ENCODE data around the gene PSMA1. TPM values are rescaled to one million over a fixed set of nuclear protein-coding genes. Genes with fewer than 3 reads are reported as not detected.

PSMA1 gene
- polyA plus RNA-seq, 3 donors, result 163 to 228 (median 201) TPM

DNA sequence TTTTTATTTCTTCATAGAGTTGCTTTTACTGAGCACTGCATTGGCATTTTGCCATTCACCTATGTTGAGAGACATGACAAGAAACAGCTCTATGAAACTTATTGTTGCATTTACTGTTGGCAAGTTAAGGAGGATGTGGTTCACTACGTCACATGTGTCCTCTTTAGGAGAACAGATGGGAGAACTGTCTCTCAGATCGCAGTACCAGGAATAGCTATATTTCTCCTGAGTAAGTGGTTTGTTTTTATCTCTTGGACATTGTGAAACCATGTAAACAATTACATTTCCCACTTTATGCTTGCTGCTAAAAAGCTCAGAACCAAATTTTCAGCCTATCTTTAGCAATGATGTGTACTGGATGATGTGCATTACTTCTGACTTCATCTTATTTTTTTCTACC lies 34.8 kb upstream of the PSMA1 start:
- Mint-ChIP-seq H3K36me3 (peaks cover 3 to 6% of the 10 kb centered on the region in 2 donors), H3K4me3 (no peak overlapping the region), H3K4me1 (peaks cover 16% of the 10 kb centered on the region), H3K27me3 (ENCODE audit: low read depth in 3 of 3) (no peaks in the 10 kb centered on the region), H3K9me3 (no peaks in the 10 kb centered on the region), H3K27ac (no peak overlapping the region)
- DNase-seq, result peak in 1 of 3 donors; percentile 14
- Histone ChIP-seq H2AFZ (ENCODE audit: insufficient read depth, low read depth, low read length, poor library complexity, severe bottlenecking) (peak overlapping the region; percentile 18), H3K27ac (ENCODE audit: low read depth in 1 of 2, low read length in 2 of 2) (no peak overlapping the region), H3K4me2 (replicated peaks; ENCODE audit: extremely low read depth, low read length, poor library complexity, severe bottlenecking) (no peak overlapping the region), H3K27me3 (ENCODE audit: control insufficient read depth in 2 of 2, insufficient read depth in 2 of 2, low read length in 2 of 2) (no peaks in the 10 kb centered on the region), H4K20me1 (ENCODE audit: insufficient read depth, low read length) (no peaks in the 10 kb centered on the region), H3K9me3 (replicated peaks in 1 of 2; ENCODE audit: control insufficient read depth in 1 of 2, insufficient read depth in 1 of 2, low read length in 2 of 2) (no peaks in the 10 kb centered on the region), H3K4me3 (replicated peaks in 1 of 3; ENCODE audit: low read depth in 2 of 3, low read length in 3 of 3) (no peak overlapping the region), H3K9ac (ENCODE audit: insufficient read depth, low read length, poor library complexity, severe bottlenecking) (no peak overlapping the region), H3K36me3 (replicated peaks in 1 of 2; ENCODE audit: control insufficient read depth in 1 of 2, insufficient read depth in 2 of 2, low read length in 2 of 2) (no peaks in the 10 kb centered on the region), H3K79me2 (ENCODE audit: insufficient read depth, low read length) (no peaks in the 10 kb centered on the region), H3K4me1 (ENCODE audit: control insufficient read depth in 1 of 2, insufficient read depth in 2 of 2, low read length in 2 of 2) (peaks cover 4 to 6% of the 10 kb centered on the region in 2 donors)
- intact Hi-C loops (cut with micrococcal nuclease), result no loop called here
- TF ChIP-seq, protein P1, sequence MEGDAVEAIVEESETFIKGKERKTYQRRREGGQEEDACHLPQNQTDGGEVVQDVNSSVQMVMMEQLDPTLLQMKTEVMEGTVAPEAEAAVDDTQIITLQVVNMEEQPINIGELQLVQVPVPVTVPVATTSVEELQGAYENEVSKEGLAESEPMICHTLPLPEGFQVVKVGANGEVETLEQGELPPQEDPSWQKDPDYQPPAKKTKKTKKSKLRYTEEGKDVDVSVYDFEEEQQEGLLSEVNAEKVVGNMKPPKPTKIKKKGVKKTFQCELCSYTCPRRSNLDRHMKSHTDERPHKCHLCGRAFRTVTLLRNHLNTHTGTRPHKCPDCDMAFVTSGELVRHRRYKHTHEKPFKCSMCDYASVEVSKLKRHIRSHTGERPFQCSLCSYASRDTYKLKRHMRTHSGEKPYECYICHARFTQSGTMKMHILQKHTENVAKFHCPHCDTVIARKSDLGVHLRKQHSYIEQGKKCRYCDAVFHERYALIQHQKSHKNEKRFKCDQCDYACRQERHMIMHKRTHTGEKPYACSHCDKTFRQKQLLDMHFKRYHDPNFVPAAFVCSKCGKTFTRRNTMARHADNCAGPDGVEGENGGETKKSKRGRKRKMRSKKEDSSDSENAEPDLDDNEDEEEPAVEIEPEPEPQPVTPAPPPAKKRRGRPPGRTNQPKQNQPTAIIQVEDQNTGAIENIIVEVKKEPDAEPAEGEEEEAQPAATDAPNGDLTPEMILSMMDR (IDR thresholded peaks at IDR 0.05), result no peak
- WGBS (ENCODE audit: insufficient coverage), result no CpG with 5 or more reads among the region's 2 CpGs

DNA sequence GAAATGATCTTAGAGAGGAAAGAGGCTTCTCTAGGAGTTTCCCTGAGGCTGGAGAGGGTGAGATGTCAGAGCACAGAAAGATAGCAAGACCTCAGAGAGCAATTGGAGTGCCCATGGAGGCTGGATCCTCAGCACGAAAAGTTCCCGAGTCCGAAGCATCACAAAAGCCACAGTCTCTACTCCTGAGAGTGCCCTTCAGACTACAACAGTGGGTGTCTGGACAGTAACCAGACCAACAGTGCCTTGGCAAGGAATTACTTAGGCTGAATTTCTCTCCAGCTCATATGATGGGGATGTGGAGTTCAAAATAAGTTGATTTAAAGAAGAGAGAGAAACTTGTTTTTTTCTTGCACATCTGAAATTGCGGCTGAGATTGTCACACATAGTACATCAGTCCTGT lies 31.9 kb upstream of the PSMA1 start:
- no peaks in the 10 kb centered on the region for H3K9me3 Mint-ChIP-seq
- H2AFZ ChIP-seq (ENCODE audit: insufficient read depth, low read depth, low read length, poor library complexity, severe bottlenecking), result no peak overlapping the region
- peaks cover 2 to 3% of the 10 kb centered on the region in 2 donors for H3K36me3 Mint-ChIP-seq
- no peak overlapping the region for H3K4me3 Mint-ChIP-seq
- H3K27me3 ChIP-seq (ENCODE audit: control insufficient read depth in 2 of 2, insufficient read depth in 2 of 2, low read length in 2 of 2), result no peaks in the 10 kb centered on the region
- no peaks in the 10 kb centered on the region for H3K79me2 ChIP-seq (ENCODE audit: insufficient read depth, low read length)
- WGBS (ENCODE audit: insufficient coverage), result 100% methylated on average over 1 of the region's 4 CpGs
- peaks cover 13% of the 10 kb centered on the region for H3K4me1 Mint-ChIP-seq
- no peak overlapping the region for H3K9ac ChIP-seq (ENCODE audit: insufficient read depth, low read length, poor library complexity, severe bottlenecking)
- peak overlapping the region in 1 of 7 donors; percentile 21 for H3K27ac Mint-ChIP-seq
- H3K9me3 ChIP-seq (replicated peaks in 1 of 2; ENCODE audit: control insufficient read depth in 1 of 2, insufficient read depth in 1 of 2, low read length in 2 of 2), result no peaks in the 10 kb centered on the region
- H4K20me1 ChIP-seq (ENCODE audit: insufficient read depth, low read length), result no peaks in the 10 kb centered on the region
- TF ChIP-seq, protein P1 (IDR thresholded peaks at IDR 0.05), result no peak
- DNase-seq, result no peak
- no peak overlapping the region for H3K4me3 ChIP-seq (replicated peaks in 1 of 3; ENCODE audit: low read depth in 2 of 3, low read length in 3 of 3)
- no peaks in the 10 kb centered on the region for H3K27me3 Mint-ChIP-seq (ENCODE audit: low read depth in 3 of 3)
- H3K36me3 ChIP-seq (replicated peaks in 1 of 2; ENCODE audit: control insufficient read depth in 1 of 2, insufficient read depth in 2 of 2, low read length in 2 of 2), result no peaks in the 10 kb centered on the region
- H3K4me2 ChIP-seq (replicated peaks; ENCODE audit: extremely low read depth, low read length, poor library complexity, severe bottlenecking), result no peak overlapping the region
- no peak overlapping the region for H3K27ac ChIP-seq (ENCODE audit: low read depth in 1 of 2, low read length in 2 of 2)
- H3K4me1 ChIP-seq (ENCODE audit: control insufficient read depth in 1 of 2, insufficient read depth in 2 of 2, low read length in 2 of 2), result peaks cover 4 to 6% of the 10 kb centered on the region in 2 donors
- intact Hi-C loops (cut with micrococcal nuclease), result no loop called here

All from CD14-positive monocyte (primary cell).